ENCODE data around the gene RNU6-9.

- TF ChIP-seq POLR2AphosphoS5 (IDR thresholded peaks at IDR 0.05), result no peak
- no peak for TF ChIP-seq CTCF (IDR thresholded peaks at IDR 0.05)
These were observed 40.2 kb upstream of the RNU6-9 start for GRCh38 chr19:853014-853585.
